AG09309 (cell line): ENCODE results near the gene PIK3IP1.

Experiments
- DNase-seq: peaks from one replicate; pipeline ENCODE4 v3.0.0-alpha.2; 2010; ENCODE audit warnings: low read depth
- H3K4me3 ChIP-seq: 2 replicates; pipeline ENCODE4 v1.5.1; 2011; ENCODE audit warnings: mild to moderate bottlenecking, low read depth, low read length, moderate library complexity; ENCODE audit not compliant: control insufficient read depth
- TF ChIP-seq, protein P1 (sequence below): IDR thresholded peaks from 2 replicates; pipeline ENCODE4 v1.5.1; 2011; ENCODE audit warnings: mild to moderate bottlenecking, low read depth, low read length, inconsistent platforms; ENCODE audit not compliant: insufficient read depth, control insufficient read depth; ENCODE audit errors: missing control alignments

The PIK3IP1 gene, protein sequence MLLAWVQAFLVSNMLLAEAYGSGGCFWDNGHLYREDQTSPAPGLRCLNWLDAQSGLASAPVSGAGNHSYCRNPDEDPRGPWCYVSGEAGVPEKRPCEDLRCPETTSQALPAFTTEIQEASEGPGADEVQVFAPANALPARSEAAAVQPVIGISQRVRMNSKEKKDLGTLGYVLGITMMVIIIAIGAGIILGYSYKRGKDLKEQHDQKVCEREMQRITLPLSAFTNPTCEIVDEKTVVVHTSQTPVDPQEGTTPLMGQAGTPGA

GRCh38 chr22:31292236-31292989, at the start of gene PIK3IP1:
TSS of gene PIK3IP1 (minus strand) at chr22:31292488. CDS start at chr22:31292344, 144 bp downstream.
- H3K4me3 ChIP-seq: peak within 1 kb of the TSS; percentile 71
- DNase-seq: peak; percentile 46
- TF ChIP-seq, protein P1, sequence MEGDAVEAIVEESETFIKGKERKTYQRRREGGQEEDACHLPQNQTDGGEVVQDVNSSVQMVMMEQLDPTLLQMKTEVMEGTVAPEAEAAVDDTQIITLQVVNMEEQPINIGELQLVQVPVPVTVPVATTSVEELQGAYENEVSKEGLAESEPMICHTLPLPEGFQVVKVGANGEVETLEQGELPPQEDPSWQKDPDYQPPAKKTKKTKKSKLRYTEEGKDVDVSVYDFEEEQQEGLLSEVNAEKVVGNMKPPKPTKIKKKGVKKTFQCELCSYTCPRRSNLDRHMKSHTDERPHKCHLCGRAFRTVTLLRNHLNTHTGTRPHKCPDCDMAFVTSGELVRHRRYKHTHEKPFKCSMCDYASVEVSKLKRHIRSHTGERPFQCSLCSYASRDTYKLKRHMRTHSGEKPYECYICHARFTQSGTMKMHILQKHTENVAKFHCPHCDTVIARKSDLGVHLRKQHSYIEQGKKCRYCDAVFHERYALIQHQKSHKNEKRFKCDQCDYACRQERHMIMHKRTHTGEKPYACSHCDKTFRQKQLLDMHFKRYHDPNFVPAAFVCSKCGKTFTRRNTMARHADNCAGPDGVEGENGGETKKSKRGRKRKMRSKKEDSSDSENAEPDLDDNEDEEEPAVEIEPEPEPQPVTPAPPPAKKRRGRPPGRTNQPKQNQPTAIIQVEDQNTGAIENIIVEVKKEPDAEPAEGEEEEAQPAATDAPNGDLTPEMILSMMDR: peak; percentile 47

DNA sequence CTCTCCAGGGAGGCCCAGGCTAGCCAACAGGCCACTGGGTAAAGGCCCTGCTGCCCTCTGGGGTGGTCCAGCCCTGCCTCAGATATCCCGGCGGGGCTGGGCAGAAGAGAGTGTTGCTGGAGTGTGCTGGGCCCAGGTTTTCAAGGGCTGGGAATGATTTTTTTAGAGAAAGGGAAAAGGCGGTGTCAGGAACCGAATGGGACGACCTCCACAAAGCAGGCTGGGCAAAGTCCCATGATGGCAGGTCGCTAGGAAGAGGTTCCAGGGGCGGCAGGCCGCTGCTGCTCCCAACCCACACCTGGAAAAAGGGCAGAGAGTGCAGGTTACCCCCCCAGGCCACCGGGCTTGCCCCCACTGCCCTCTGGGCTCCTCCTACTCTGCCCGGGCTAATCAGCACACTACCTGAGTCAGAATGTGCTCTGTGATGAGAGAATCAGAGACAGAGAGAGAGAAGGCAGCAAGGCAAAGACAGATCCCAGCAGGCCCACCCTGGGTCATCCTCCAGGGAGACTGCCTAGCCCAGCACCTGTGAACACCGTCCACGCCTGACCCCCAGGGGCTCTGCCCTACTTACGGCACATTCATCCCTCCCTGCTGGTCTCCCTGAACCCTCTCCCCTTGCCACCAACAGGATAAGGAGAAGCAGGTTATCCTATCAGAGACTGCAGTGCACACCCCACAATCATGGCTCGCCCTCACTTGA, 49.2 kb upstream of the PIK3IP1 start:
- TF ChIP-seq, protein P1: no peak
- no peak overlapping the region for H3K4me3 ChIP-seq
- DNase-seq: no peak

- no peak overlapping the region for H3K4me3 ChIP-seq
- TF ChIP-seq, protein P1: no peak
- DNase-seq: no peak
Measured at GRCh38 chr22:31340765-31341247, 48.5 kb upstream of the PIK3IP1 start.

- TF ChIP-seq, protein P1: no peak
- no peak overlapping the region for H3K4me3 ChIP-seq
- no peak for DNase-seq
Measured at GRCh38 chr22:31340360-31340759, 48.1 kb upstream of the PIK3IP1 start.

DNA sequence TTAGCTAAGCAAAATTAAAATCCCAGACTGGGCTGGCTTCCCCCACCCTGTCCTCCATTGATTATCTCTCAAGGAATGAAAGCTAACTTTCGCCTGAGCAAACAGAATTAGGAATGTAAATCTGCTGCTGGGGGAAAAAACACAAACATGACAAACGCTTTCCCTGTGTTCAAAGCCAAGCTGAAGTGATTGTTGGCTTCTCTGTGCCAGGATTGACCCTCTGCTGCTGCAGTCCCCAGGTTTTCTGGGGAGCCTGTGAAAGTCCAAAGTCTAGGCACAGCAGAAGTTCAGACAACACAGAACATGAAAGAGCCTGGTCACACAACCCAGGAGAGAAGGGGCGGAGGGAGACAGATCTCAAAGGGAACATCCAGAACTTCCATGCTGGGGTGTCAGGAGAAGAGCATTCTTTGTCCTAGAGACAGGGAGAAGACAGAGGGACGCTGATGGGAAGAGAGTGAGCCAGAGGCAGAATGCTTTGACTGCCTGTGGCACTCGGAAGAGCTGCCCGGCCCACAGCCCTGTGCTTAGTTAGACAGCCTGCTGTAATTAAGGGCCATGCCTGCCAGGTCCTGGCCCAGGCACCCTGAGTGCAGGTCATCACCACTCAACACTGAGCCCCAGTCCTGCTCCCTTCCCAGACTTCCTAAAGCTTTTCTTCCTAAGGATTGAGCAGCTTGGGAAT, 47.0 kb upstream of the PIK3IP1 start:
- no peak for DNase-seq
- H3K4me3 ChIP-seq: no peak overlapping the region
- TF ChIP-seq, protein P1: no peak

- no peak overlapping the region for H3K4me3 ChIP-seq
- TF ChIP-seq, protein P1: no peak
- no peak for DNase-seq
Measured at GRCh38 chr22:31337178-31337577, 44.9 kb upstream of the PIK3IP1 start.
